Urinary bladder (tissue), 4 donors: ENCODE data around the gene NOS1AP. TPM values are rescaled to one million over a fixed set of nuclear protein-coding genes. Genes with fewer than 3 reads are reported as not detected.

ENCODE experiments used
- DNase-seq: peaks from one replicate; pipeline ENCODE4 v3.0.0-alpha.2; 2015; ENCODE audit errors: extremely low spot score
- H3K27ac ChIP-seq: one replicate; pipeline ENCODE4 v1.5.1; 2013; ENCODE audit warnings: low read depth, mild to moderate bottlenecking, moderate library complexity
- H3K36me3 ChIP-seq: one replicate; pipeline ENCODE4 v1.6.1; 2013; ENCODE audit warnings: mild to moderate bottlenecking, moderate library complexity; ENCODE audit not compliant: insufficient read depth
- H3K4me1 ChIP-seq: one replicate; pipeline ENCODE4 v1.6.1; 2013; ENCODE audit warnings: mild to moderate bottlenecking, moderate library complexity; ENCODE audit not compliant: insufficient read depth
- H3K4me3 ChIP-seq: one replicate; pipeline ENCODE4 v1.5.1; 2013; ENCODE audit warnings: low read depth, low read length
- whole genome bisulfite sequencing: extraction: QIAGEN DNeasy Blood & Tissue Kit; methylation state at CpG from one replicate; pipeline ENCODE4 v1.1.7; 2013; 5-methylcytosine and 5-hydroxymethylcytosine counted together
- polyA plus RNA-seq: library from polyadenylated mRNA; stranded (reverse); fragments of 200-250 nt; gene quantifications from one replicate; pipeline ENCODE4 v1.2.3, GENCODE V29; 2013
- total RNA-seq: library from RNA; depleted of rRNA; stranded (reverse); fragments of >200 nt; gene quantifications from one replicate; pipeline ENCODE4 v1.2.3, GENCODE V29; 2014
- donor health status: healthy with polysubstance abuse.
- donor health status: healthy.

Gene NOS1AP
- total and polyA plus RNA-seq, 2 donors = 0.92 to 2.0 TPM

- no peaks in the 10 kb centered on the region for H3K36me3 ChIP-seq
- no peak overlapping the region for H3K27ac ChIP-seq
- DNase-seq = no peak
- H3K4me3 ChIP-seq = no peak overlapping the region
- WGBS = 100% methylated on average over 1 of the region's 1 CpG
- H3K4me1 ChIP-seq = no peaks in the 10 kb centered on the region
Observed at GRCh38 chr1:162139211-162139610, 69.7 kb downstream of the NOS1AP start.

GRCh38 chr1:162141281-162142054 is 72.0 kb downstream of the NOS1AP start:
- Histone ChIP-seq H3K4me3 (no peak overlapping the region), H3K27ac (no peak overlapping the region), H3K4me1 (no peaks in the 10 kb centered on the region), H3K36me3 (no peaks in the 10 kb centered on the region)
- no peak for DNase-seq
- 81% methylated on average over 5 of the region's 5 CpGs for WGBS

- Histone ChIP-seq H3K27ac (no peak overlapping the region), H3K36me3 (no peaks in the 10 kb centered on the region), H3K4me3 (no peak overlapping the region), H3K4me1 (no peaks in the 10 kb centered on the region)
- WGBS = 77% methylated on average over 3 of the region's 3 CpGs
- DNase-seq = no peak
Observed at GRCh38 chr1:162142968-162143367, 73.5 kb downstream of the NOS1AP start.

GRCh38 chr1:162144268-162144667 is 74.8 kb downstream of the NOS1AP start:
- no peak overlapping the region for H3K4me3 ChIP-seq
- no peaks in the 10 kb centered on the region for H3K4me1 ChIP-seq
- DNase-seq = no peak
- WGBS = 57% methylated on average over 3 of the region's 3 CpGs
- H3K36me3 ChIP-seq = no peaks in the 10 kb centered on the region
- no peak overlapping the region for H3K27ac ChIP-seq

GRCh38 chr1:162144853-162145252 is 75.4 kb downstream of the NOS1AP start:
- WGBS = 84% methylated on average over 6 of the region's 6 CpGs
- no peaks in the 10 kb centered on the region for H3K4me1 ChIP-seq
- no peak overlapping the region for H3K27ac ChIP-seq
- no peaks in the 10 kb centered on the region for H3K36me3 ChIP-seq
- no peak for DNase-seq
- no peak overlapping the region for H3K4me3 ChIP-seq

GRCh38 chr1:162145280-162145965 is 75.9 kb downstream of the NOS1AP start:
- Histone ChIP-seq H3K4me3 (no peak overlapping the region), H3K36me3 (no peaks in the 10 kb centered on the region), H3K27ac (no peak overlapping the region), H3K4me1 (no peaks in the 10 kb centered on the region)
- WGBS = 74% methylated on average over 11 of the region's 11 CpGs
- no peak for DNase-seq

GRCh38 chr1:162145966-162146696 is 76.6 kb downstream of the NOS1AP start:
- Histone ChIP-seq H3K36me3 (no peaks in the 10 kb centered on the region), H3K27ac (no peak overlapping the region), H3K4me3 (no peak overlapping the region), H3K4me1 (no peaks in the 10 kb centered on the region)
- no peak for DNase-seq
- 86% methylated on average over 5 of the region's 5 CpGs for WGBS

- H3K27ac ChIP-seq = no peak overlapping the region
- no peaks in the 10 kb centered on the region for H3K4me1 ChIP-seq
- H3K36me3 ChIP-seq = no peaks in the 10 kb centered on the region
- H3K4me3 ChIP-seq = no peak overlapping the region
- DNase-seq = no peak
- 42% methylated on average over 1 of the region's 1 CpG for WGBS
Observed at GRCh38 chr1:162147760-162148159, 78.3 kb downstream of the NOS1AP start.

- no peak overlapping the region for H3K4me3 ChIP-seq
- no peaks in the 10 kb centered on the region for H3K36me3 ChIP-seq
- H3K4me1 ChIP-seq = no peaks in the 10 kb centered on the region
- no peak for DNase-seq
- H3K27ac ChIP-seq = no peak overlapping the region
Observed at GRCh38 chr1:162150112-162150511, 80.6 kb downstream of the NOS1AP start.

- Histone ChIP-seq H3K4me3 (no peak overlapping the region), H3K27ac (no peak overlapping the region), H3K4me1 (no peaks in the 10 kb centered on the region), H3K36me3 (no peaks in the 10 kb centered on the region)
- WGBS = 57% methylated on average over 9 of the region's 9 CpGs
- no peak for DNase-seq
Observed at GRCh38 chr1:162151900-162152829, 82.7 kb downstream of the NOS1AP start.

- H3K4me1 ChIP-seq = peaks cover 2% of the 10 kb centered on the region
- H3K27ac ChIP-seq = no peak overlapping the region
- H3K4me3 ChIP-seq = no peak overlapping the region
- DNase-seq = no peak
- H3K36me3 ChIP-seq = no peaks in the 10 kb centered on the region
Observed at GRCh38 chr1:162153374-162153773, 83.9 kb downstream of the NOS1AP start.

- 79% methylated on average over 1 of the region's 1 CpG for WGBS
- no peak overlapping the region for H3K4me3 ChIP-seq
- DNase-seq = no peak
- no peaks in the 10 kb centered on the region for H3K36me3 ChIP-seq
- H3K27ac ChIP-seq = no peak overlapping the region
- H3K4me1 ChIP-seq = peaks cover 2% of the 10 kb centered on the region
Observed at GRCh38 chr1:162157469-162157868, 88.0 kb downstream of the NOS1AP start.

GRCh38 chr1:162158624-162159271 is 89.3 kb downstream of the NOS1AP start:
- DNase-seq = no peak
- WGBS = 63% methylated on average over 5 of the region's 5 CpGs

More at GRCh38 chr1:162158624-162159271, 89.3 kb downstream of the NOS1AP start:
- Histone ChIP-seq H3K4me1 (peaks cover 2% of the 10 kb centered on the region), H3K4me3 (no peak overlapping the region), H3K36me3 (no peaks in the 10 kb centered on the region), H3K27ac (no peak overlapping the region)
